PC-9 (cell line): ENCODE results near the gene PLAC1. TPM values are rescaled to one million over a fixed set of nuclear protein-coding genes. Genes with fewer than 3 reads are reported as not detected.

Experiments
- BruUV-seq: library from RNA; stranded (reverse); fragments of 400-500 nt; replicated peaks from 2 replicates; lab custom pipeline; 2021; lab: Mats Ljungman, UMichigan
- CTCF ChIA-PET: fragments of 300-600 bp; sonication (Branson Sonifier 250); formaldehyde crosslinking; loops from one replicate; lab custom pipeline; 2022; ENCODE audit warnings: antibody characterized with exemption; lab: Charles Lee
- POLR2A ChIA-PET: fragments of 300-600 bp; sonication (Branson Sonifier 250); formaldehyde crosslinking; loops from one replicate; lab custom pipeline; 2022; ENCODE audit warnings: antibody characterized with exemption; ENCODE audit not compliant: unreplicated experiment; lab: Charles Lee
- DNase-seq, 2 experiments: peaks; one replicate each; pipeline versions ENCODE4 v3.0.0 to v3.0.0-alpha.2; 2015 to 2022; ENCODE audit warnings: mixed read lengths in 1 of 2
- H2AFZ ChIP-seq: fragments of 200-600 bp; sonication (generic); 2 replicates; pipeline ENCODE4 v1.8.1; 2017; ENCODE audit warnings: antibody characterized with exemption
- H3F3A ChIP-seq: fragments of 200-600 bp; sonication (generic); 2 replicates; pipeline ENCODE4 v1.8.1; 2017; ENCODE audit warnings: antibody characterized with exemption, mild to moderate bottlenecking, low read depth; ENCODE audit not compliant: insufficient read depth
- H3K27ac ChIP-seq: fragments of 200-600 bp; sonication (generic); 2 replicates; pipeline ENCODE4 v1.6.1; 2016; ENCODE audit warnings: mixed run types
- H3K27me3 ChIP-seq: fragments of 200-600 bp; sonication (generic); 2 replicates; pipeline ENCODE4 v1.6.1; 2016; ENCODE audit warnings: low read depth, mixed run types; ENCODE audit not compliant: insufficient read depth
- H3K36me3 ChIP-seq: fragments of 200-600 bp; sonication (generic); 2 replicates; pipeline ENCODE4 v1.6.1; 2016; ENCODE audit warnings: low read depth, mixed run types
- H3K4me1 ChIP-seq: fragments of 200-600 bp; sonication (generic); replicated peaks from 2 replicates; pipeline ENCODE4 v1.6.1; 2016; ENCODE audit warnings: mixed run types; ENCODE audit not compliant: insufficient read depth
- H3K4me2 ChIP-seq: fragments of 200-600 bp; sonication (generic); 2 replicates; pipeline ENCODE4 v1.6.1; 2017; ENCODE audit warnings: mixed run types
- H3K4me3 ChIP-seq: fragments of 200-600 bp; sonication (generic); 2 replicates; pipeline ENCODE4 v1.6.1; 2016; ENCODE audit warnings: mixed run types
- H3K79me2 ChIP-seq: fragments of 200-600 bp; sonication (generic); 2 replicates; pipeline ENCODE4 v1.6.1; 2017; ENCODE audit warnings: low read depth, mixed run types
- H3K9me2 ChIP-seq: fragments of 200-600 bp; sonication (generic); 2 replicates; pipeline ENCODE4 v1.8.1; 2017; ENCODE audit warnings: mild to moderate bottlenecking; ENCODE audit not compliant: insufficient read depth
- H3K9me3 ChIP-seq: fragments of 200-600 bp; sonication (generic); 2 replicates; pipeline ENCODE4 v1.8.1; 2016; ENCODE audit warnings: low read depth; ENCODE audit not compliant: insufficient read depth
- H4K20me1 ChIP-seq: fragments of 200-600 bp; sonication (generic); 2 replicates; pipeline ENCODE4 v1.8.1; 2017; ENCODE audit not compliant: insufficient read depth
- EZH2 ChIP-seq: fragments of 200-600 bp; sonication (generic); IDR thresholded peaks from 2 replicates; pipeline ENCODE4 v1.8.0; 2017; ENCODE audit warnings: antibody characterized with exemption, low read depth
- intact Hi-C: fragments of 100-400 bp; cut with micrococcal nuclease; formaldehyde crosslinking; loops from one replicate; pipeline ENCODE4 v1.10.0; 2022; ENCODE audit not compliant: unreplicated experiment
- total RNA-seq: library from RNA; stranded (reverse); gene quantifications from 2 replicates; pipeline ENCODE4 v1.2.3, GENCODE V29; 2021
- TF ChIP-seq, protein P1 (sequence below): fragments of 200-600 bp; sonication (generic); conservative IDR thresholded peaks from 2 replicates; pipeline ENCODE4 v1.6.1; 2017; ENCODE audit warnings: mixed run types, antibody characterized with exemption, mild to moderate bottlenecking, moderate library complexity

Gene PLAC1
- total RNA-seq, 1 experiment from 2014 or later, result 2.1 TPM

- no TSS peak for BruUV-seq
- Histone ChIP-seq H3K36me3 (no peaks in the 10 kb centered on the region), H3F3A (no peaks in the 10 kb centered on the region), H2AFZ (no peak overlapping the region), H3K9me3 (no peaks in the 10 kb centered on the region), H3K4me3 (no peak overlapping the region), H3K9me2 (no peaks in the 10 kb centered on the region), H3K27me3 (no peaks in the 10 kb centered on the region), H4K20me1 (no peaks in the 10 kb centered on the region), H3K79me2 (no peaks in the 10 kb centered on the region), H3K27ac (no peak overlapping the region), H3K4me1 (no peaks in the 10 kb centered on the region), H3K4me2 (no peak overlapping the region)
- intact Hi-C loops, result no loop called here
- ChIA-PET POLR2A (interaction anchor here (0.6 kb wide), 1 partner anchor 19 kb away, joined by 4 read pairs; no protein-coding TSS in a partner anchor), CTCF (no interaction called here)
- no peak for DNase-seq
- TF ChIP-seq, protein P1, sequence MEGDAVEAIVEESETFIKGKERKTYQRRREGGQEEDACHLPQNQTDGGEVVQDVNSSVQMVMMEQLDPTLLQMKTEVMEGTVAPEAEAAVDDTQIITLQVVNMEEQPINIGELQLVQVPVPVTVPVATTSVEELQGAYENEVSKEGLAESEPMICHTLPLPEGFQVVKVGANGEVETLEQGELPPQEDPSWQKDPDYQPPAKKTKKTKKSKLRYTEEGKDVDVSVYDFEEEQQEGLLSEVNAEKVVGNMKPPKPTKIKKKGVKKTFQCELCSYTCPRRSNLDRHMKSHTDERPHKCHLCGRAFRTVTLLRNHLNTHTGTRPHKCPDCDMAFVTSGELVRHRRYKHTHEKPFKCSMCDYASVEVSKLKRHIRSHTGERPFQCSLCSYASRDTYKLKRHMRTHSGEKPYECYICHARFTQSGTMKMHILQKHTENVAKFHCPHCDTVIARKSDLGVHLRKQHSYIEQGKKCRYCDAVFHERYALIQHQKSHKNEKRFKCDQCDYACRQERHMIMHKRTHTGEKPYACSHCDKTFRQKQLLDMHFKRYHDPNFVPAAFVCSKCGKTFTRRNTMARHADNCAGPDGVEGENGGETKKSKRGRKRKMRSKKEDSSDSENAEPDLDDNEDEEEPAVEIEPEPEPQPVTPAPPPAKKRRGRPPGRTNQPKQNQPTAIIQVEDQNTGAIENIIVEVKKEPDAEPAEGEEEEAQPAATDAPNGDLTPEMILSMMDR, result no peak
- no peak for TF ChIP-seq EZH2
These were observed 7.6 kb downstream of the PLAC1 start for GRCh38 chrX:134650701-134651100.

DNA sequence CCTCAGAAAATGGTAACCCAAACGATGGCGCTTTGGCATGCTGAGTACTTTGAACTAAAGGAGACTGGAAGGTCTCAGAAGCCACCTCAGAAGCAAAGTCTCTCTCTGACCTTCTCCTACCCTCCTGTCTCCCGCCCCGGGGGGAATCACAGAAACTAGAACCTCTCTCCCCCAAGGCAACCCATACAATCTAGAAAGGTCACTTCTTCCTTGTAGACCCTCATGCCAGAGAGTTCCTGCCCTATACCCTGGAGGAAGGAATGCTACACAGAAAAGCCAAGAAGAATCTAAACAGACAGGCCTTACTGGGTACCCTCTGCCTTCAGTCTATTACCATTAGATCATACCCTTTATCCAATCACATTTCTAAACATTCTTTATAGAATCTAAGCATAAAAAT lies 8.5 kb downstream of the PLAC1 start:
- intact Hi-C loops, result no loop called here
- Histone ChIP-seq H3K4me3 (no peak overlapping the region), H3F3A (no peaks in the 10 kb centered on the region), H3K9me3 (no peaks in the 10 kb centered on the region), H2AFZ (no peak overlapping the region), H3K9me2 (no peaks in the 10 kb centered on the region), H3K79me2 (no peaks in the 10 kb centered on the region), H3K27ac (no peak overlapping the region), H3K4me1 (no peaks in the 10 kb centered on the region), H3K4me2 (no peak overlapping the region), H3K27me3 (no peaks in the 10 kb centered on the region), H4K20me1 (no peaks in the 10 kb centered on the region), H3K36me3 (no peaks in the 10 kb centered on the region)
- BruUV-seq, result no TSS peak
- DNase-seq, result no peak
- no peak for TF ChIP-seq EZH2
- TF ChIP-seq, protein P1, result no peak
- ChIA-PET CTCF (no interaction called here), POLR2A (no interaction called here)

DNA sequence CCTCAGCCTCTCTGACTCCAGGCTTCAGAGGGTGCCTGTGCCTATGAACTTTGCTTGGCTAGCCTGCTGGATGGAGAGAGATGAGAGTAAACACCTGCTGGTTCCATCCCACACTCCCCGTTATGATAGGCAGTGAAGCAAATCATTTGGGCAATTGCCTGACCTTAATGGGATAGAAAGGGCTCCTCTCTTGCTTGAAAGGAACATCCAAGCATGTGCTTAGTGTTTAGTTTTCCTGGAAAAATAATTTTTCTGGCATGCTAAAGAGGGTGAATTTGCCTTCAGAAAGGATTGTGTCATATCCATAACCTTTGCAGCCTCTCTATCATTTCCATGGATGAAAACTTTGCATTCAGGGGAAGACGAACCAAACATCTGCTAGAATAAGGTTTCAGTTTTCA lies 10.8 kb downstream of the PLAC1 start:
- TF ChIP-seq, protein P1, result no peak
- TF ChIP-seq EZH2, result no peak
- no peaks in the 10 kb centered on the region for H4K20me1 ChIP-seq
- no peak overlapping the region for H3K27ac ChIP-seq
- H3K4me3 ChIP-seq, result no peak overlapping the region
- POLR2A ChIA-PET, result no interaction called here
- H3K36me3 ChIP-seq, result no peaks in the 10 kb centered on the region
- no peaks in the 10 kb centered on the region for H3K4me1 ChIP-seq
- intact Hi-C loops, result no loop called here
- CTCF ChIA-PET, result no interaction called here
- H3K9me3 ChIP-seq, result no peaks in the 10 kb centered on the region
- no peak overlapping the region for H2AFZ ChIP-seq
- no peaks in the 10 kb centered on the region for H3K79me2 ChIP-seq
- no peaks in the 10 kb centered on the region for H3K27me3 ChIP-seq
- no peaks in the 10 kb centered on the region for H3F3A ChIP-seq
- no peaks in the 10 kb centered on the region for H3K9me2 ChIP-seq
- no TSS peak for BruUV-seq
- H3K4me2 ChIP-seq, result no peak overlapping the region
- DNase-seq, result no peak
